ENCODE results near the gene UBE2QL1.

Gene UBE2QL1

GRCh38 chr5:6462671-6463070 is 14.0 kb downstream of the UBE2QL1 start:
- Histone ChIP-seq H3K27me3 (peaks cover 40% of the 10 kb centered on the region), H3K4me3 (ENCODE audit: low read depth in 1 of 2, low read length in 1 of 2) (no peak overlapping the region), H3K4me1 (ENCODE audit: control insufficient read depth in 1 of 2, insufficient read depth in 1 of 2, low read depth in 1 of 2, low read length in 1 of 2) (no peaks in the 10 kb centered on the region), H3K27ac (no peak overlapping the region), H3K36me3 (no peaks in the 10 kb centered on the region), H3K9me3 (no peaks in the 10 kb centered on the region)
- TF ChIP-seq CTCF (IDR thresholded peaks at IDR 0.05), result no peak

- no peaks in the 10 kb centered on the region for H3K9me3 ChIP-seq
- TF ChIP-seq CTCF (IDR thresholded peaks at IDR 0.05), result no peak
- no peak overlapping the region for H3K27ac ChIP-seq
- H3K4me3 ChIP-seq (ENCODE audit: low read depth in 1 of 2, low read length in 1 of 2), result no peak overlapping the region
- H3K27me3 ChIP-seq, result peaks cover 32% of the 10 kb centered on the region
- H3K36me3 ChIP-seq, result no peaks in the 10 kb centered on the region
- H3K4me1 ChIP-seq (ENCODE audit: control insufficient read depth in 1 of 2, insufficient read depth in 1 of 2, low read depth in 1 of 2, low read length in 1 of 2), result no peaks in the 10 kb centered on the region
Measured at GRCh38 chr5:6464441-6464840, 15.8 kb downstream of the UBE2QL1 start.

GRCh38 chr5:6465831-6466790 is 17.5 kb downstream of the UBE2QL1 start:
- Histone ChIP-seq H3K4me3 (ENCODE audit: low read depth in 1 of 2, low read length in 1 of 2) (no peak overlapping the region), H3K4me1 (ENCODE audit: control insufficient read depth in 1 of 2, insufficient read depth in 1 of 2, low read depth in 1 of 2, low read length in 1 of 2) (no peaks in the 10 kb centered on the region), H3K27ac (no peak overlapping the region), H3K9me3 (no peaks in the 10 kb centered on the region), H3K36me3 (no peaks in the 10 kb centered on the region), H3K27me3 (peaks cover 32% of the 10 kb centered on the region)
- TF ChIP-seq CTCF (IDR thresholded peaks at IDR 0.05), result no peak

GRCh38 chr5:6466975-6467567 is 18.4 kb downstream of the UBE2QL1 start:
- Histone ChIP-seq H3K9me3 (no peaks in the 10 kb centered on the region), H3K27me3 (peaks cover 32% of the 10 kb centered on the region), H3K4me3 (ENCODE audit: low read depth in 1 of 2, low read length in 1 of 2) (no peak overlapping the region), H3K27ac (no peak overlapping the region), H3K36me3 (no peaks in the 10 kb centered on the region), H3K4me1 (ENCODE audit: control insufficient read depth in 1 of 2, insufficient read depth in 1 of 2, low read depth in 1 of 2, low read length in 1 of 2) (no peaks in the 10 kb centered on the region)
- no peak for TF ChIP-seq CTCF (IDR thresholded peaks at IDR 0.05)

GRCh38 chr5:6467591-6467990 is 18.9 kb downstream of the UBE2QL1 start:
- Histone ChIP-seq H3K36me3 (no peaks in the 10 kb centered on the region), H3K27me3 (peaks cover 32% of the 10 kb centered on the region), H3K4me1 (ENCODE audit: control insufficient read depth in 1 of 2, insufficient read depth in 1 of 2, low read depth in 1 of 2, low read length in 1 of 2) (no peaks in the 10 kb centered on the region), H3K27ac (no peak overlapping the region), H3K4me3 (ENCODE audit: low read depth in 1 of 2, low read length in 1 of 2) (no peak overlapping the region), H3K9me3 (no peaks in the 10 kb centered on the region)
- TF ChIP-seq CTCF (IDR thresholded peaks at IDR 0.05), result no peak

All from neutrophil (primary cell).